HG03432 (cell line): ENCODE data around the gene ZNF780B.
"Not testable (repeated sequence)": the region's sequence is repeated elsewhere in the genome, so short reads cannot be mapped to it uniquely, and the experiment has no call there.

Experiments
- ATAC-seq: cut with Tn5 transposase; IDR thresholded peaks from one replicate; pipeline ENCODE4 v1.9.1; 2021; ENCODE audit warnings: mild to moderate bottlenecking, moderate library complexity; ENCODE audit not compliant: unreplicated experiment

The ZNF780B gene

GRCh38 chr19:40041718-40042117 lies 14.3 kb downstream of the ZNF780B start:
- ATAC-seq, result not testable (repeated sequence)

GRCh38 chr19:40038047-40038446 lies 18.0 kb downstream of the ZNF780B start:
- ATAC-seq, result not testable (repeated sequence)

GRCh38 chr19:40035996-40036395 lies 20.0 kb downstream of the ZNF780B start:
- ATAC-seq, result no peak

GRCh38 chr19:40033989-40034560 lies 22.0 kb downstream of the ZNF780B start:
- no peak for ATAC-seq

- ATAC-seq, result no peak
These were observed 29.4 kb downstream of the ZNF780B start for GRCh38 chr19:40026597-40026970.

GRCh38 chr19:40025938-40026596 lies 30.0 kb downstream of the ZNF780B start:
- ATAC-seq, result no peak

- no peak for ATAC-seq
These were observed 32.1 kb downstream of the ZNF780B start for GRCh38 chr19:40023969-40024368.

- ATAC-seq, result no peak
These were observed 42.0 kb downstream of the ZNF780B start for GRCh38 chr19:40013991-40014390.

GRCh38 chr19:40009674-40010073 lies 46.4 kb downstream of the ZNF780B start:
- ATAC-seq, result no peak

GRCh38 chr19:40006273-40006691 lies 49.7 kb downstream of the ZNF780B start:
- no peak for ATAC-seq

- ATAC-seq, result no peak
These were observed 50.2 kb downstream of the ZNF780B start for GRCh38 chr19:40005691-40006272.

- ATAC-seq, result no peak
These were observed 57.5 kb downstream of the ZNF780B start for GRCh38 chr19:39998501-39998900.

- no peak for ATAC-seq
These were observed 58.3 kb downstream of the ZNF780B start for GRCh38 chr19:39997638-39998216.

GRCh38 chr19:39996811-39997637 lies 59.0 kb downstream of the ZNF780B start, which contains the start of gene ZNF546:
Gene ZNF546 (plus strand): TSS chr19:39997060. CDS start chr19:39998327, 1,267 bp downstream.
- ATAC-seq, result peak; percentile 91

- ATAC-seq, result peak; percentile 16
These were observed 59.7 kb downstream of the ZNF780B start for GRCh38 chr19:39996218-39996810.

GRCh38 chr19:39995794-39996193 lies 60.2 kb downstream of the ZNF780B start:
- no peak for ATAC-seq

GRCh38 chr19:39994361-39994760 lies 61.7 kb downstream of the ZNF780B start:
- no peak for ATAC-seq

GRCh38 chr19:39993605-39994004 lies 62.4 kb downstream of the ZNF780B start:
- ATAC-seq, result no peak

- no peak for ATAC-seq
These were observed 68.4 kb downstream of the ZNF780B start for GRCh38 chr19:39987596-39987995.

- no peak for ATAC-seq
These were observed 68.9 kb downstream of the ZNF780B start for GRCh38 chr19:39987167-39987566.

- ATAC-seq, result no peak
These were observed 69.4 kb downstream of the ZNF780B start for GRCh38 chr19:39986643-39987042.
